ENCODE results near the gene SRCIN1. TPM values are rescaled to one million over a fixed set of nuclear protein-coding genes. Genes with fewer than 3 reads are reported as not detected.

SRCIN1 gene
- total RNA-seq, 1 donor from 2014 or later = 2.1 TPM

DNA sequence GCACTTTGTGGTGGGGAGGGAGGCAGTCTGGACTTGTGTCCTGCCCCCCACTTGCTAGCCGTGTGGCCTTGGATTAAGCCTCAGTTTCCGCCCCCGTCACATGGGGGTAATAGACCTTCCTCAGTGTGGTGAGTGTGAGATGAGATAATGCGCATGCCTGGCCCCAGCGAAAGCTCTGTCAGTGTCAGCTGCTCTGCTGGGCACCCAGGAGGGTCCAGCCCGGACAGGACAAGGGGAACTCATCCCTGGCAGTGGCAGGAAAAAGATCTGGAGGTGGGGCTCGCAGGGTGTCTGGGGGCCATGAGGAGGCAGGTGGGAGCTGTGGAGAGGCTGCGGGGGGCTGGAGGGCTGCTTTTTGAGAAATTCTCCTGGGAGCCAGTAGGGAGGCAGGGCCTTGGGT, 63.5 kb downstream of the SRCIN1 start:
- TF ChIP-seq, protein P1, sequence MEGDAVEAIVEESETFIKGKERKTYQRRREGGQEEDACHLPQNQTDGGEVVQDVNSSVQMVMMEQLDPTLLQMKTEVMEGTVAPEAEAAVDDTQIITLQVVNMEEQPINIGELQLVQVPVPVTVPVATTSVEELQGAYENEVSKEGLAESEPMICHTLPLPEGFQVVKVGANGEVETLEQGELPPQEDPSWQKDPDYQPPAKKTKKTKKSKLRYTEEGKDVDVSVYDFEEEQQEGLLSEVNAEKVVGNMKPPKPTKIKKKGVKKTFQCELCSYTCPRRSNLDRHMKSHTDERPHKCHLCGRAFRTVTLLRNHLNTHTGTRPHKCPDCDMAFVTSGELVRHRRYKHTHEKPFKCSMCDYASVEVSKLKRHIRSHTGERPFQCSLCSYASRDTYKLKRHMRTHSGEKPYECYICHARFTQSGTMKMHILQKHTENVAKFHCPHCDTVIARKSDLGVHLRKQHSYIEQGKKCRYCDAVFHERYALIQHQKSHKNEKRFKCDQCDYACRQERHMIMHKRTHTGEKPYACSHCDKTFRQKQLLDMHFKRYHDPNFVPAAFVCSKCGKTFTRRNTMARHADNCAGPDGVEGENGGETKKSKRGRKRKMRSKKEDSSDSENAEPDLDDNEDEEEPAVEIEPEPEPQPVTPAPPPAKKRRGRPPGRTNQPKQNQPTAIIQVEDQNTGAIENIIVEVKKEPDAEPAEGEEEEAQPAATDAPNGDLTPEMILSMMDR (conservative IDR thresholded peaks at IDR 0.05; ENCODE audit: low read depth, low read length) = no peak
- no peak for DNase-seq (ENCODE audit: low read depth)
- no peak overlapping the region for H3K4me3 ChIP-seq (ENCODE audit: low read depth, low read length)

DNA sequence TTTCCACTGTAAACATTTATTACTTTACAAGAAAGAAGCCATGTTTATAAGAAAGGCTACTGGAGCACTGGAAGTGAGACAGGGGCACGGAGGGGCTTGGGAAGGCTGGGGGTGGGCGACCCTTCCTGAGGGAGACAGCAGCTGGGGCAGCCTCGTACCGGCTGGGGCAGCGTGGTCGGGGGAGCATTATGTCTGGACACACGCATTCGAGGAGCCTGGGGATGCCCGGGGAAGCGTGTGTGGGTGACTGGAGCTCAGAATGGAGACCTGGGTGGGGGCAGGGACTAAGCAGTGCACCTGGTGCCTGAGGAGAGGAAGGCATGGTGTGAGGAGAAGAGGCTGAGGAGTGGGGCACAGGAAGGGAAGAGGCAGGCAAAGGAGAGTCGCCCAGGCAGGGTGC, 64.5 kb downstream of the SRCIN1 start:
- no peak overlapping the region for H3K4me3 ChIP-seq (ENCODE audit: low read depth, low read length)
- TF ChIP-seq, protein P1 (conservative IDR thresholded peaks at IDR 0.05; ENCODE audit: low read depth, low read length) = no peak
- DNase-seq (ENCODE audit: low read depth) = no peak

DNA sequence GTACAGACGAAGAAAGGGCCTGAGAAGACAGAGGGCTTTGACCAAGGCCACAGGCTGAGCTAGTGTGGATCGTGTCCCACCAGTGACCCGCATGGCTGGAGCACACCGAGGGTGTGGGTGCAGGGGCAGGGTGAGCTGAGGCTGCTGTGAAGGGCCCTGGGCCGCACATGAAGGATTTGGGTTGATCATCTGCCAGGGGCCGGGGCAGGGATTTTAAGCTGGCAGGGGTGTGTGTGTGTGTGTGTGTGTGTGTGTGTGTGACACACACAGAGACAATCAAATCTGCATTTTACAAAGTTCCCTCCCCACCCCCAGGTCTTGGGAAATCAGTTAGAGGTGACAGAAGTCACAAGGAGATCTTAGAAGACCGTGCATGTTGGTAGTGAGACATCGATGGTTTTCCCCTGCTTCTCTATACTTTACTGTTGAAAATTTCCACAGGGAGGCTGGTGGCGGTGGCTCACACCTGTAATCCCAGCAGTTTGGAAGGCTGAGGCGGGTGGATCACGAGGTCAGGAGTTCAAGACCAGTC, 65.2 kb downstream of the SRCIN1 start:
- no peak overlapping the region for H3K4me3 ChIP-seq (ENCODE audit: low read depth, low read length)
- DNase-seq (ENCODE audit: low read depth) = no peak
- TF ChIP-seq, protein P1 (conservative IDR thresholded peaks at IDR 0.05; ENCODE audit: low read depth, low read length) = no peak

DNA sequence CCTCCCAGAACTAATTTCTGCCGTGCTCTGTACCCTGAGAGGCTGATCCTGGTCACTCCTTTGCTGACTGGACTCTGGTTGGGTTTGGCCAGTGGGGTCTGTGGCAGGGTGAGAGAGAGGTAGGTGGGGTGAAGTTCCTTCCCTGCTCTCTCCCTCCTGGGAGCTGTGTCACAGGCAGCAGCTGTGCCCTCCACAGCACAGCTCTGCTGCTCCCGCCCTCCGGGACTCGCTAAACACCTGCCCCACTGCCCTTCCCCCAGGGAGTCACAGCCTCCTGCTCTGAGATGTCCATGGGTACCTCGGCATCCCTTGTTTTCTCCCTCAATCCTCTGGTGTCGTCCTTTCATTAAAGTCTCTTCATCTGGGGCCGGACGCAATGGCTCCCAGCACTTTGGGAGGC, 66.4 kb downstream of the SRCIN1 start:
- no peak for DNase-seq (ENCODE audit: low read depth)
- H3K4me3 ChIP-seq (ENCODE audit: low read depth, low read length) = no peak overlapping the region
- TF ChIP-seq, protein P1 (conservative IDR thresholded peaks at IDR 0.05; ENCODE audit: low read depth, low read length) = no peak

DNA sequence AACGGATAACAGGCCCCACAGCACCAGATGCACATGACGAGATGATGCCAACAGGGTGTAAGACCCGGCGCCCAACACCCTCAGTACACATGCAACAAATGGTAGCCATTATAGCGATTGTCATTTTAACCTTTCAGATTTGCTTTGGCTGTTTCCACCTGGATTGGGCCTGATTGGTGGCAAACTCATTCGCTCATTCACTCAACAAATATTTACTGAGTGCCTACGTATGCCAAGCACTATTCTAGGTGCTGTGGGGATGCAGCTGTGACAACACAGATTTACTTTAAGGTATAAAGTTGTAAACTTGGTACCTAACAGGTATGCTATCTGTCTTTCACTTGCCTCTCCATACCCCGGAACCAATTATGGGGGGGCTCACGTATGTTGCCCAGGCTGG, 66.8 kb downstream of the SRCIN1 start:
- TF ChIP-seq, protein P1 (conservative IDR thresholded peaks at IDR 0.05; ENCODE audit: low read depth, low read length) = no peak
- DNase-seq (ENCODE audit: low read depth) = no peak
- no peak overlapping the region for H3K4me3 ChIP-seq (ENCODE audit: low read depth, low read length)

DNA sequence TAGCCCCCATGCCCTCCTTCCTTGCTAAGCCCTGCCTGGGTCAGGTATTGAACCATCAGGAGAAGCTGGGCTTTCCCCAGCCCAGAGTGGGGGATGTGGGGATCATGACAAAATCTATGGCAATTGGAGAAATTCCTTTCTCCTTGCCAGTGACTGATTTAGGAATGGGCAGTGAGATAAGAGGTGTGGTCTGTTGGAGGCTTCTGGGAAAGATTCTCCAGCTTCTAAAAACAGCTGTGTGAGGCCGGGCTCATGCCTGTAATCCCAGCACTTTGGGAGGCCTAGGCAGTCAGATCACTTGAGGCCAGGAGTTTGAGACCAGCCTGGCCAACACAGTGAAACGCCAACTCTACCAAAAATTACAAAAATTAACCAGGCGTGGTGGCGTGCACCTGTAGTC, 69.1 kb downstream of the SRCIN1 start:
- TF ChIP-seq, protein P1 (conservative IDR thresholded peaks at IDR 0.05; ENCODE audit: low read depth, low read length) = no peak
- H3K4me3 ChIP-seq (ENCODE audit: low read depth, low read length) = no peak overlapping the region
- no peak for DNase-seq (ENCODE audit: low read depth)

DNA sequence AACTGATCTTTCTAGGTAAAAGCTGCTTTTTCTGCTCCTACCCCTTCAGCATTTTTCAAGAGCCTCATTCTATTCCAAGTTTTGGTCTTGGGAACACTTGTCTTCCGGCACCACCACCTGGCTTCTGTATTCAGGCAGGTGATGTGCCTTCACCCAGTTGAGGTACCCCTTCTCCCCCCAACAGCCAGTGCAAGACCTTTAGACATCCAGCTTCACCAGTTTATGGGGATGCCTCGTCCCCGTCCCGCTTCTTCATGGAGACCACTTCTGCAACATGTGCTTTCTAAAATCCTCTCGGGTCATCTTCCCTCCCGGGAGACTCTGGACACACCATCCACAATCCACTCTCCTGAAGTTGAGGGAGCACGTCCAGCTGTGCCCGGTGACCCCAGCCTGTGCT, 69.9 kb downstream of the SRCIN1 start:
- DNase-seq (ENCODE audit: low read depth) = no peak
- TF ChIP-seq, protein P1 (conservative IDR thresholded peaks at IDR 0.05; ENCODE audit: low read depth, low read length) = no peak
- H3K4me3 ChIP-seq (ENCODE audit: low read depth, low read length) = no peak overlapping the region

Measured in epithelial cell of proximal tubule (primary cell).